Measurements from ENCODE around the gene TMEM63A. TPM values are rescaled to one million over a fixed set of nuclear protein-coding genes. Genes with fewer than 3 reads are reported as not detected.
"Not testable (repeated sequence)": the region's sequence is repeated elsewhere in the genome, so short reads cannot be mapped to it uniquely, and the experiment has no call there.

The TMEM63A gene
- total RNA-seq, 4 donors from 2014 or later: 14.6 to 30.7 (median 24.5) TPM

GRCh38 chr1:225806249-225806648 lies 75.9 kb downstream of the TMEM63A start:
- H3K27me3 ChIP-seq: no peaks in the 10 kb centered on the region
- no peaks in the 10 kb centered on the region for H3K36me3 ChIP-seq
- no peak for DNase-seq (ENCODE audit: extremely low spot score)
- H3K27ac ChIP-seq (replicated peaks in 1 of 4): no peak overlapping the region
- TF ChIP-seq POLR2AphosphoS5 (IDR thresholded peaks at IDR 0.05) (no peak), POLR2A (IDR thresholded peaks at IDR 0.05; ENCODE audit: low read depth) (no peak), CTCF (IDR thresholded peaks at IDR 0.05) (no peak)
- WGBS: 100% methylated on average over 1 of the region's 1 CpG
- intact Hi-C loops (cut with DNase I): no loop called here
- H3K9me3 ChIP-seq: no peaks in the 10 kb centered on the region
- H3K4me1 ChIP-seq: peaks cover 8 to 19% (median 12%) of the 10 kb centered on the region in 4 donors
- no peak overlapping the region for H3K4me3 ChIP-seq

DNA sequence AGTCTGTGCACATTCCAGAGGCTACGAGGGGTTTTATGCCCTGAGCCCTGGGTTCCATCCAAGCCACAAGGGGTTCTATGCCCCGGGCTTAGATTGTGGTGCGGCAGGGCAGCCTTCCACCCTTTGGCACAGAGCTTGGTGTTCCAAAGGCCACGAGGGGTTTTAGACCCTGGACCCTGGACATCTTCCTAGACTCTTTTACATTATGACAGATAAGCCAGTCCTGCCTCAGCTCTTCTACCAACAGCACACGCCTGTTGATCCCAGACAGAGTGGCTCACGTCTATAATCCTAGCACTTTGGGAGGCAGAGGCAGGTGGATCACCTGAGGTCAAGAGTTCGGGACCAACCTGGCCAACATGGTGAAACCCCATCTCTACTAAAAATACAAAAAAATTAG lies 81.0 kb downstream of the TMEM63A start:
- WGBS: 97% methylated on average over 6 of the region's 7 CpGs
- DNase-seq (ENCODE audit: extremely low spot score); H3K4me1 ChIP-seq; H3K27ac ChIP-seq (replicated peaks in 1 of 4); H3K27me3 ChIP-seq; H3K4me3 ChIP-seq; H3K36me3 ChIP-seq; H3K9me3 ChIP-seq; intact Hi-C loops (cut with DNase I): not testable (repeated sequence)

DNA sequence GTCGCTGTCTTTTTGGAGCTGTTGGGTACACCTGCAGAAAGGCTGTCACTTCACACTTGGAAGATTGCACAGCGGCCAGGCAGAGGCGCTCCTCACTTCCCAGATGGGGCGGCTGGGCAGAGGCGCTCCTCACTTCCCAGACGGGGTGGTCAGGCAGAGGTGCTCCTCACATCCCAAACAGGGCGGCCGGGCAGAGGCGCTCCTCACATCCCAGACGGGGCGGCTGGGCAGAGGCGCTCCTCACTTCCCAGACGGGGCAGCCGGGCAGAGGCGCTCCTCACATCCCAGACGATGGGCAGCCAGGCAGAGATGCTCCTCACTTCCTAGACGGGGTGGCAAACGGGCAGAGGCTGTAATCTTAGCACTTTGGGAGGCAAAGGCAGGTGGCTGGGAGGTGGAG lies 86.1 kb downstream of the TMEM63A start:
- H3K9me3 ChIP-seq; H3K4me3 ChIP-seq; intact Hi-C loops (cut with DNase I); H3K4me1 ChIP-seq; H3K27ac ChIP-seq (replicated peaks in 1 of 4); DNase-seq (ENCODE audit: extremely low spot score); H3K27me3 ChIP-seq: not testable (repeated sequence)
- H3K36me3 ChIP-seq: peaks cover under 1 to 20% (median 18%) of the 10 kb centered on the region in 4 donors
- 98% methylated on average over 8 of the region's 18 CpGs for WGBS

Other genes with a start within 250 kb of the TMEM63A start
- 100 to 1,000 TPM; 198 to 229 (median 201) TPM for gene ENAH, start 229.3 kb downstream of the TMEM63A start, total RNA-seq
- gene SRP9, start 104.6 kb downstream of the TMEM63A start, total RNA-seq: 100 to 1,000 TPM in 3 of 4 donors, 10 to 100 TPM in 1; 95.1 to 192 (median 164) TPM
- gene EPHX1, start 72.3 kb downstream of the TMEM63A start, total RNA-seq: 100 to 1,000 TPM in 1 of 4 donors, 10 to 100 TPM in 3; 59.0 to 136 (median 85.6) TPM
- under 1 TPM in 1 of 4 donors, not detected in 3; 0.33 TPM for gene LEFTY1, start 6.8 kb upstream of the TMEM63A start, total RNA-seq
- 10 to 100 TPM; 37.4 to 73.6 (median 58.2) TPM for gene PYCR2, start 41.9 kb upstream of the TMEM63A start, total RNA-seq
- under 1 TPM in 2 of 4 donors, not detected in 2; 0.17 to 0.98 TPM for gene LEFTY2, start 58.8 kb upstream of the TMEM63A start, total RNA-seq
- 10 to 100 TPM; 15.0 to 22.5 (median 19.1) TPM for gene SDE2, start 117.0 kb upstream of the TMEM63A start, total RNA-seq
- 100 to 1,000 TPM; 319 to 384 (median 350) TPM for gene H3-3A, start 180.3 kb upstream of the TMEM63A start, total RNA-seq